HepG2 (cell line): ENCODE data around the gene INHA. TPM values are rescaled to one million over a fixed set of nuclear protein-coding genes. Genes with fewer than 3 reads are reported as not detected.
A peak's percentile ranks its signal among the peaks of the same experiment; 100 is the strongest.

Experiments used
- ATAD3A ChIP-seq: sonication (generic); formaldehyde crosslinking; IDR thresholded peaks from 2 replicates; pipeline ENCODE4 v1.4.0; 2020; ENCODE audit warnings: missing genetic modification reagents
- CBFB ChIP-seq: sonication (generic); formaldehyde crosslinking; IDR thresholded peaks from 2 replicates; pipeline ENCODE4 v1.4.0; 2020; ENCODE audit warnings: missing genetic modification reagents
- ELK4 ChIP-seq: sonication (generic); formaldehyde crosslinking; IDR thresholded peaks from 2 replicates; pipeline ENCODE4 v1.9.0; 2021; ENCODE audit warnings: missing genetic modification reagents, borderline replicate concordance
- FOSL1 ChIP-seq: sonication (generic); formaldehyde crosslinking; IDR thresholded peaks from 2 replicates; pipeline ENCODE4 v1.9.0; 2021; ENCODE audit warnings: missing genetic modification reagents, borderline replicate concordance
- FOXJ3 ChIP-seq: sonication (generic); formaldehyde crosslinking; IDR thresholded peaks from 2 replicates; pipeline ENCODE4 v1.4.0; 2020; ENCODE audit warnings: missing genetic modification reagents, mild to moderate bottlenecking, borderline replicate concordance
- GFI1 ChIP-seq: sonication (generic); formaldehyde crosslinking; IDR thresholded peaks from 2 replicates; pipeline ENCODE4 v1.5.0; 2020; ENCODE audit warnings: missing genetic modification reagents, mild to moderate bottlenecking, borderline replicate concordance
- HDAC2 ChIP-seq: sonication (generic); formaldehyde crosslinking; IDR thresholded peaks from 2 replicates; pipeline ENCODE4 v1.4.0; 2020; ENCODE audit warnings: missing genetic modification reagents
- HIVEP1 ChIP-seq: sonication (generic); formaldehyde crosslinking; IDR thresholded peaks from 2 replicates; pipeline ENCODE4 v1.4.0; 2020; ENCODE audit warnings: mild to moderate bottlenecking, missing genetic modification reagents
- HOXA3 ChIP-seq: sonication (generic); formaldehyde crosslinking; IDR thresholded peaks from 2 replicates; pipeline ENCODE4 v1.5.0; 2020; ENCODE audit warnings: missing genetic modification reagents
- NCOR1 ChIP-seq: fragments of 200-600 bp; sonication (generic); IDR thresholded peaks from 2 replicates; pipeline ENCODE4 v1.7.0; 2017; ENCODE audit warnings: antibody characterized with exemption, low read length, borderline replicate concordance
- NR3C1 ChIP-seq: sonication (generic); formaldehyde crosslinking; IDR thresholded peaks from 2 replicates; pipeline ENCODE4 v1.4.0; 2020; ENCODE audit warnings: missing genetic modification reagents
- SOX13 ChIP-seq, 3 experiments: fragments of 450-650 bp in 1 of 3; sonication (generic) in 1 of 3; formaldehyde crosslinking in 1 of 3; IDR thresholded peaks in 2 of 3; conservative IDR thresholded peaks in 1 of 3; 2 replicates each; pipeline versions ENCODE4 v1.5.0 to v1.6.1; 2016 to 2020; ENCODE audit warnings: antibody characterized with exemption in 1 of 3, mild to moderate bottlenecking in 1 of 3, missing compliant biosample characterization in 1 of 3, missing genetic modification reagents in 1 of 3, moderate library complexity in 1 of 3
- SP5 ChIP-seq: IDR thresholded peaks from 2 replicates; pipeline ENCODE4 v1.6.1; 2016; ENCODE audit warnings: low read depth, borderline replicate concordance
- SRSF9 ChIP-seq: fragments of 200-400 bp; formaldehyde crosslinking; IDR thresholded peaks from 2 replicates; pipeline ENCODE4 v1.6.1; 2018; ENCODE audit warnings: borderline replicate concordance, mild to moderate bottlenecking, low read depth, low read length; ENCODE audit not compliant: insufficient read depth, poor library complexity, severe bottlenecking
- TEAD2 ChIP-seq: sonication (generic); formaldehyde crosslinking; IDR thresholded peaks from 2 replicates; pipeline ENCODE4 v1.9.0; 2021; ENCODE audit warnings: missing genetic modification reagents
- ZC3H13 ChIP-seq: sonication (generic); formaldehyde crosslinking; IDR thresholded peaks from 2 replicates; pipeline ENCODE4 v1.8.1; 2023; ENCODE audit warnings: mild to moderate bottlenecking, missing genetic modification reagents, moderate library complexity
- ZMAT3 ChIP-seq: sonication (generic); formaldehyde crosslinking; conservative IDR thresholded peaks from 2 replicates; pipeline ENCODE4 v1.7.0; 2021; ENCODE audit warnings: missing genetic modification reagents
- ZNF136 ChIP-seq: sonication (generic); formaldehyde crosslinking; IDR thresholded peaks from 2 replicates; pipeline ENCODE4 v1.8.1; 2022; ENCODE audit warnings: low read depth, mild to moderate bottlenecking, moderate library complexity, missing genetic modification reagents
- ZNF224 ChIP-seq: sonication (generic); formaldehyde crosslinking; IDR thresholded peaks from 2 replicates; pipeline ENCODE4 v1.5.0; 2020; ENCODE audit warnings: mild to moderate bottlenecking, missing genetic modification reagents
- ZNF296 ChIP-seq: sonication (generic); formaldehyde crosslinking; conservative IDR thresholded peaks from 2 replicates; pipeline ENCODE4 v1.5.0; 2020; ENCODE audit warnings: mild to moderate bottlenecking, missing genetic modification reagents
- ZNF567 ChIP-seq: sonication (generic); formaldehyde crosslinking; IDR thresholded peaks from 2 replicates; pipeline ENCODE4 v1.8.1; 2023; ENCODE audit warnings: mild to moderate bottlenecking, missing genetic modification reagents, borderline replicate concordance
- ZNF598 ChIP-seq: sonication (generic); formaldehyde crosslinking; IDR thresholded peaks from 2 replicates; pipeline ENCODE4 v1.5.1; 2020; ENCODE audit warnings: mild to moderate bottlenecking, missing genetic modification reagents, borderline replicate concordance
- ZNF703 ChIP-seq: sonication (generic); formaldehyde crosslinking; IDR thresholded peaks from 2 replicates; pipeline ENCODE4 v1.5.1; 2020; ENCODE audit warnings: missing genetic modification reagents, mild to moderate bottlenecking, moderate library complexity, borderline replicate concordance
- ZNF784 ChIP-seq: sonication (generic); formaldehyde crosslinking; IDR thresholded peaks from 2 replicates; pipeline ENCODE4 v1.5.1; 2020; ENCODE audit warnings: missing genetic modification reagents, mild to moderate bottlenecking, borderline replicate concordance
- polyA plus RNA-seq, 8 experiments: library from polyadenylated mRNA; depleted of rRNA in 3 of 8; stranded (reverse) in 7 of 8; unstranded in 1 of 8; fragments of >200 nt; fragmentation: Illumina TruSeq in 4 of 8; extraction: Trizol in 4 of 8; gene quantifications; 2 replicates each; pipeline versions ENCODE4 v1.2.1 to v1.2.3, GENCODE V29; 2011 to 2016; ENCODE audit warnings: low read depth in 4 of 8, missing spikeins in 1 of 8, mixed read lengths in 1 of 8; ENCODE audit not compliant: insufficient read depth in 1 of 8
- total RNA-seq, 5 experiments: library from RNA; depleted of rRNA; stranded (reverse); fragments of >200 nt; fragmentation: Illumina TruSeq; extraction: Trizol; gene quantifications; 2 replicates each; pipeline ENCODE4 v1.2.3, GENCODE V29; 2016; ENCODE audit warnings: low read depth in 1 of 5
- TF ChIP-seq, protein P1 (sequence below): sonication (generic); formaldehyde crosslinking; IDR thresholded peaks from 2 replicates; pipeline ENCODE4 v1.4.0; 2020; ENCODE audit warnings: mild to moderate bottlenecking, missing genetic modification reagents

The INHA gene
- total and polyA plus RNA-seq, 2 of the 13 experiments (the other 11 are each of a cell fraction or from before 2014, with no cell fraction given) = 4.1 to 15.2 TPM

- TF ChIP-seq, protein P1, sequence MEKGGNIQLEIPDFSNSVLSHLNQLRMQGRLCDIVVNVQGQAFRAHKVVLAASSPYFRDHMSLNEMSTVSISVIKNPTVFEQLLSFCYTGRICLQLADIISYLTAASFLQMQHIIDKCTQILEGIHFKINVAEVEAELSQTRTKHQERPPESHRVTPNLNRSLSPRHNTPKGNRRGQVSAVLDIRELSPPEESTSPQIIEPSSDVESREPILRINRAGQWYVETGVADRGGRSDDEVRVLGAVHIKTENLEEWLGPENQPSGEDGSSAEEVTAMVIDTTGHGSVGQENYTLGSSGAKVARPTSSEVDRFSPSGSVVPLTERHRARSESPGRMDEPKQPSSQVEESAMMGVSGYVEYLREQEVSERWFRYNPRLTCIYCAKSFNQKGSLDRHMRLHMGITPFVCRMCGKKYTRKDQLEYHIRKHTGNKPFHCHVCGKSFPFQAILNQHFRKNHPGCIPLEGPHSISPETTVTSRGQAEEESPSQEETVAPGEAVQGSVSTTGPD = peak; percentile 72
- TF ChIP-seq ATAD3A (no peak; the same call in 1 of the 2 replicates), HDAC2 (peak; percentile 77), CBFB (CRISPR knock-in tag) (peak; percentile 30; the same call in 1 of the 2 replicates), ZNF703 (CRISPR knock-in tag) (no peak), HIVEP1 (CRISPR knock-in tag) (peak; percentile 47), ZC3H13 (CRISPR knock-in tag) (peak; percentile 76; the same call in 1 of the 2 replicates), ELK4 (CRISPR knock-in tag) (no peak), SRSF9 (no peak), SP5 (CRISPR knock-in tag) (peak; percentile 65), NR3C1 (CRISPR knock-in tag) (no peak), ZNF224 (CRISPR knock-in tag) (peak; percentile 88; the same call in 1 of the 2 replicates), ZNF136 (CRISPR knock-in tag) (peak; percentile 96), NCOR1 (peak; percentile 81), GFI1 (CRISPR knock-in tag) (peak; percentile 78; the same call in 1 of the 2 replicates), SOX13 (IDR thresholded peaks at IDR 0.05) (peak; percentile 50; the same call in 1 of the 2 replicates), SOX13 (CRISPR knock-in tag; conservative IDR thresholded peaks at IDR 0.05 in 1 of 2, IDR thresholded peaks at IDR 0.05 in 1 of 2) (0 out of 4 replicates have a peak, but pooled peaks of 1 of the 2 experiments have one; percentile 13), ZNF567 (CRISPR knock-in tag) (peak; percentile 17; the same call in 1 of the 2 replicates), ZMAT3 (CRISPR knock-in tag) (no peak), HOXA3 (CRISPR knock-in tag) (peak; percentile 73), ZNF296 (CRISPR knock-in tag) (no peak), FOSL1 (peak; percentile 27; the same call in 1 of the 2 replicates), ZNF784 (no peak), ZNF598 (peak; percentile 70; the same call in 1 of the 2 replicates), TEAD2 (CRISPR knock-in tag) (no peak), FOXJ3 (CRISPR knock-in tag) (peak; percentile 62; the same call in 1 of the 2 replicates)
Observed at GRCh38 chr2:219571311-219572236, 536 bp upstream of the INHA start, which contains the start of gene OBSL1 (continued).
